HCT116 (cell line): ENCODE measurements around the gene FRMD4A. TPM values are rescaled to one million over a fixed set of nuclear protein-coding genes. Genes with fewer than 3 reads are reported as not detected.

Experiments
- ATAC-seq: fragments of 200-7000 bp; cut with Tn5 transposase; 2 replicates; pipeline ENCODE4 v1.9.1; 2020; ENCODE audit warnings: mild to moderate bottlenecking, moderate library complexity
- BruUV-seq: library from RNA; stranded (reverse); fragments of 400-500 nt; replicated peaks from 2 replicates; lab custom pipeline; 2021; lab: Mats Ljungman, UMichigan
- CTCF ChIA-PET: fragments of 300-600 bp; sonication (Branson Sonifier 250); formaldehyde crosslinking; loops from one replicate; lab custom pipeline; 2021; ENCODE audit warnings: antibody characterized with exemption; lab: Charles Lee
- POLR2A ChIA-PET: fragments of 300-600, 350-600 bp; sonication (Branson Sonifier 250); formaldehyde crosslinking; loops from one replicate; lab custom pipeline; 2021; ENCODE audit warnings: antibody characterized with exemption; lab: Charles Lee
- RAD21 ChIA-PET, 2 experiments: fragments of 300-600 bp; sonication (Branson Sonifier 250); formaldehyde crosslinking; loops; one replicate each; lab custom pipeline; 2023; ENCODE audit warnings: low total read pairs in 2 of 2; ENCODE audit not compliant: uncharacterized antibody in 2 of 2, unreplicated experiment in 2 of 2, low non-redundant PET in 1 of 2; lab: Charles Lee
- DNase-seq: peaks from one replicate; pipeline ENCODE4 v3.0.0-alpha.2; 2010; ENCODE audit warnings: low read depth, low spot score
- H2AFZ ChIP-seq: fragments of 200-600 bp; shearing (Covaris generic), sonication (generic); 2 replicates; pipeline ENCODE4 v1.6.1; 2017; ENCODE audit warnings: low read depth, mixed run types, mixed read lengths, antibody characterized with exemption, low read length; ENCODE audit not compliant: poor library complexity, severe bottlenecking
- H3K27ac ChIP-seq: 2 replicates; pipeline ENCODE4 v1.5.1; 2012; ENCODE audit warnings: low read depth, low read length
- H3K27me3 ChIP-seq: fragments of 200-600 bp; sonication (generic); 2 replicates; pipeline ENCODE4 v1.6.1; 2016; ENCODE audit warnings: mixed run types, low read length, mixed read lengths; ENCODE audit not compliant: insufficient read depth
- H3K36me3 ChIP-seq, 2 experiments: fragments of 200-500 bp in 1 of 2; fragments of 200-600 bp in 1 of 2; sonication (Bioruptor generic) in 1 of 2; sonication (generic) in 1 of 2; 2 replicates each; pipeline versions ENCODE4 v1.5.1 to v1.6.1; 2014 to 2016; ENCODE audit warnings: low read length in 2 of 2, inconsistent platforms in 1 of 2, mixed read lengths in 1 of 2, mixed run types in 1 of 2; ENCODE audit not compliant: insufficient read depth in 2 of 2, control insufficient read depth in 1 of 2
- H3K4me1 ChIP-seq, 2 experiments: fragments of 200-600 bp in 1 of 2; sonication (generic) in 1 of 2; 2 replicates each; pipeline versions ENCODE4 v1.5.1 to v1.6.1; 2012 to 2017; ENCODE audit warnings: low read length in 2 of 2, inconsistent platforms in 1 of 2, mild to moderate bottlenecking in 1 of 2, mixed read lengths in 1 of 2, mixed run types in 1 of 2, moderate library complexity in 1 of 2; ENCODE audit not compliant: insufficient read depth in 2 of 2, control insufficient read depth in 1 of 2
- H3K4me2 ChIP-seq: fragments of 200-600 bp; sonication (generic); 2 replicates; pipeline ENCODE4 v1.6.1; 2017; ENCODE audit warnings: mixed run types, low read length, mixed read lengths
- H3K4me3 ChIP-seq, 2 experiments: fragments of 200-600 bp in 1 of 2; sonication (generic) in 1 of 2; replicated peaks in 1 of 2; 2 replicates each; pipeline ENCODE4 v1.5.1; 2011 to 2016; ENCODE audit warnings: low read length in 2 of 2, control low read depth in 1 of 2, low read depth in 1 of 2, mild to moderate bottlenecking in 1 of 2, mixed read lengths in 1 of 2, mixed run types in 1 of 2
- H3K79me2 ChIP-seq: fragments of 200-600 bp; sonication (generic); 2 replicates; pipeline ENCODE4 v1.6.1; 2017; ENCODE audit warnings: mild to moderate bottlenecking, mixed run types, low read length, moderate library complexity, mixed read lengths; ENCODE audit not compliant: insufficient read depth
- H3K9ac ChIP-seq: fragments of 200-600 bp; sonication (generic); 2 replicates; pipeline ENCODE4 v1.6.1; 2016; ENCODE audit warnings: low read length, mixed read lengths
- H3K9me2 ChIP-seq: fragments of 200-600 bp; sonication (generic), shearing (Covaris generic); 2 replicates; pipeline ENCODE4 v1.6.1; 2017; ENCODE audit warnings: mixed run types, mild to moderate bottlenecking, moderate library complexity; ENCODE audit not compliant: insufficient read depth
- H3K9me3 ChIP-seq, 2 experiments: fragments of 200-500 bp in 1 of 2; fragments of 200-600 bp in 1 of 2; sonication (Bioruptor generic) in 1 of 2; sonication (generic) in 1 of 2; 2 replicates each; pipeline ENCODE4 v1.6.1; 2014 to 2017; ENCODE audit warnings: low read length in 2 of 2, mixed read lengths in 2 of 2, inconsistent platforms in 1 of 2, low read depth in 1 of 2, mild to moderate bottlenecking in 1 of 2, mixed run types in 1 of 2, moderate library complexity in 1 of 2; ENCODE audit not compliant: control insufficient read depth in 1 of 2, insufficient read depth in 1 of 2
- H4K20me1 ChIP-seq: fragments of 200-600 bp; sonication (generic), shearing (Covaris generic); 2 replicates; pipeline ENCODE4 v1.6.1; 2017; ENCODE audit warnings: mixed run types, mild to moderate bottlenecking, moderate library complexity; ENCODE audit not compliant: insufficient read depth
- ATF3 ChIP-seq: IDR thresholded peaks from 2 replicates; pipeline ENCODE4 v1.6.1; 2012
- CEBPB ChIP-seq: IDR thresholded peaks from 2 replicates; pipeline ENCODE4 v1.6.1; 2012; ENCODE audit warnings: low read depth
- CTCF ChIP-seq, 3 experiments: fragments of 200-600 bp in 1 of 3; sonication (generic) in 1 of 3; IDR thresholded peaks in 2 of 3; conservative IDR thresholded peaks in 1 of 3; 2 replicates each; pipeline ENCODE4 v1.5.1; 2012 to 2017; ENCODE audit warnings: low read depth in 2 of 3, low read length in 2 of 3, antibody characterized with exemption in 1 of 3, borderline replicate concordance in 1 of 3, control low read depth in 1 of 3, mild to moderate bottlenecking in 1 of 3, mixed read lengths in 1 of 3, mixed run types in 1 of 3, moderate library complexity in 1 of 3; ENCODE audit not compliant: insufficient read depth in 1 of 3
- EGR1 ChIP-seq: IDR thresholded peaks from 2 replicates; pipeline ENCODE4 v1.6.1; 2012; ENCODE audit warnings: low read depth
- ELF1 ChIP-seq: IDR thresholded peaks from 2 replicates; pipeline ENCODE4 v1.6.1; 2012; ENCODE audit warnings: low read depth, borderline replicate concordance
- EZH2 ChIP-seq: fragments of 200-600 bp; sonication (generic); IDR thresholded peaks from 2 replicates; pipeline ENCODE4 v1.6.1; 2017; ENCODE audit warnings: antibody characterized with exemption, mixed run types
- EZH2phosphoT487 ChIP-seq: fragments of 200-600 bp; IDR thresholded peaks from 2 replicates; pipeline ENCODE4 v1.6.1; 2018; ENCODE audit warnings: antibody characterized with exemption, borderline replicate concordance
- FOSL1 ChIP-seq: IDR thresholded peaks from 2 replicates; pipeline ENCODE4 v1.6.1; 2012; ENCODE audit warnings: low read depth
- JUND ChIP-seq: IDR thresholded peaks from 2 replicates; pipeline ENCODE4 v1.6.1; 2012
- MAX ChIP-seq: IDR thresholded peaks from 2 replicates; pipeline ENCODE4 v1.6.1; 2012
- POLR2A ChIP-seq: IDR thresholded peaks from 2 replicates; pipeline ENCODE4 v1.7.0; 2011; ENCODE audit warnings: borderline replicate concordance; ENCODE audit not compliant: insufficient read depth, insufficient read length; ENCODE audit errors: extremely low read depth
- POLR2AphosphoS5 ChIP-seq: IDR thresholded peaks from 2 replicates; pipeline ENCODE4 v1.6.1; 2011; ENCODE audit warnings: mild to moderate bottlenecking, low read depth, low read length, moderate library complexity
- RAD21 ChIP-seq: IDR thresholded peaks from 2 replicates; pipeline ENCODE4 v1.6.1; 2012; ENCODE audit warnings: low read depth, mild to moderate bottlenecking
- SIN3A ChIP-seq: IDR thresholded peaks from 2 replicates; pipeline ENCODE4 v1.6.1; 2012; ENCODE audit warnings: low read depth
- SRF ChIP-seq: IDR thresholded peaks from 2 replicates; pipeline ENCODE4 v1.6.1; 2012; ENCODE audit warnings: low read depth
- TCF7L2 ChIP-seq: IDR thresholded peaks from 2 replicates; pipeline ENCODE4 v1.7.0; 2011; ENCODE audit warnings: borderline replicate concordance, inconsistent platforms; ENCODE audit not compliant: insufficient read depth, insufficient read length; ENCODE audit errors: extremely low read depth
- YY1 ChIP-seq: IDR thresholded peaks from 2 replicates; pipeline ENCODE4 v1.6.1; 2011; ENCODE audit warnings: low read length, low read depth, moderate library complexity, mild to moderate bottlenecking; ENCODE audit not compliant: insufficient replicate concordance; ENCODE audit errors: extremely low read depth
- ZBTB33 ChIP-seq: IDR thresholded peaks from 2 replicates; pipeline ENCODE4 v1.6.1; 2011; ENCODE audit warnings: mild to moderate bottlenecking, low read length, moderate library complexity; ENCODE audit not compliant: insufficient replicate concordance; ENCODE audit errors: extremely low read depth
- ZFX ChIP-seq: fragments of 450-650 bp; IDR thresholded peaks from 2 replicates; pipeline ENCODE4 v1.6.1; 2017
- ZNF274 ChIP-seq: fragments of 200-500 bp; sonication (Bioruptor generic); IDR thresholded peaks from 2 replicates; pipeline ENCODE4 v1.6.1; 2014; ENCODE audit warnings: mild to moderate bottlenecking, low read depth, low read length, inconsistent platforms
- intact Hi-C: fragments of 100-400 bp; cut with micrococcal nuclease; formaldehyde crosslinking; loops from 2 replicates; pipeline ENCODE4 v1.10.0; 2022
- total RNA-seq: library from RNA; stranded (reverse); gene quantifications from one replicate; pipeline ENCODE4 v1.2.1, GENCODE V29; 2021; ENCODE audit not compliant: unreplicated experiment

Gene FRMD4A
- total RNA-seq, 1 experiment from 2014 or later = 0.20 TPM

GRCh38 chr10:14077430-14077829, 253.3 kb downstream of the FRMD4A start (continued):
- TF ChIP-seq TCF7L2 = no peak
- no peak for TF ChIP-seq EGR1
- TF ChIP-seq EZH2 = no peak
- no peak for TF ChIP-seq RAD21
- no peak for TF ChIP-seq POLR2AphosphoS5
- no peak for TF ChIP-seq ZFX
- no peak for TF ChIP-seq ZNF274

- CTCF ChIA-PET = no interaction called here
- no TSS peak for BruUV-seq
- Histone ChIP-seq H2AFZ (no peak overlapping the region), H4K20me1 (no peaks in the 10 kb centered on the region), H3K9me2 (no peaks in the 10 kb centered on the region), H3K36me3 (no peaks in the 10 kb centered on the region), H3K4me1 (peaks cover 6 to 10% of the 10 kb centered on the region in 2 experiments; a peak in 2 of 4 replicates), H3K4me3 (no peak overlapping the region), H3K27ac (no peak overlapping the region), H3K4me2 (peak overlapping the region; percentile 42), H3K9ac (no peak overlapping the region), H3K27me3 (peaks cover 30% of the 10 kb centered on the region), H3K9me3 (no peaks in the 10 kb centered on the region), H3K79me2 (no peaks in the 10 kb centered on the region)
- DNase-seq = peak; percentile 15
- peak; percentile 54 for ATAC-seq
- POLR2A ChIA-PET = no interaction called here
- intact Hi-C loops = no loop called here
- TF ChIP-seq POLR2AphosphoS5 (no peak), MAX (no peak), EZH2 (no peak), TCF7L2 (no peak), YY1 (no peak), RAD21 (no peak), ZBTB33 (no peak), POLR2A (no peak), JUND (no peak), CEBPB (no peak), FOSL1 (no peak), ZFX (no peak), ZNF274 (no peak), SIN3A (no peak), EGR1 (no peak), ELF1 (no peak), SRF (no peak), CTCF (IDR thresholded peaks at IDR 0.05 in 2 of 3, conservative IDR thresholded peaks at IDR 0.05 in 1 of 3; ENCODE audit: borderline replicate concordance in 1 of 3, insufficient read depth in 1 of 3, low read depth in 2 of 3, low read length in 2 of 3) (no peak), EZH2phosphoT487 (no peak), ATF3 (no peak)
- RAD21 ChIA-PET = no interaction called here
Observed at GRCh38 chr10:14074062-14074884, 256.5 kb downstream of the FRMD4A start.
